ENCODE measurements around the gene C1orf159. TPM values are rescaled to one million over a fixed set of nuclear protein-coding genes. Genes with fewer than 3 reads are reported as not detected.
"Not testable (repeated sequence)": the region's sequence is repeated elsewhere in the genome, so short reads cannot be mapped to it uniquely, and the experiment has no call there.

The C1orf159 gene
- total RNA-seq, 4 donors from 2014 or later: 6.9 to 19.6 (median 14.7) TPM

GRCh38 chr1:1081311-1082238, 34.3 kb downstream of the C1orf159 start:
- intact Hi-C loops (cut with DNase I): no loop called here
- H3K27ac ChIP-seq: no peak overlapping the region
- no peaks in the 10 kb centered on the region for H3K9me3 ChIP-seq
- 82 to 95% methylated on average over 6 to 8 of the region's 52 CpGs for WGBS, 2 donors
- H3K27me3 ChIP-seq: peaks cover 0 to 14% (median 0%) of the 10 kb centered on the region in 4 donors
- DNase-seq: no peak
- no peak overlapping the region for H3K4me3 ChIP-seq
- peaks cover 0 to 21% (median 0%) of the 10 kb centered on the region in 3 donors for H3K36me3 ChIP-seq
- peaks cover 13 to 15% (median 14%) of the 10 kb centered on the region in 3 donors for H3K4me1 ChIP-seq
- TF ChIP-seq, protein P1, sequence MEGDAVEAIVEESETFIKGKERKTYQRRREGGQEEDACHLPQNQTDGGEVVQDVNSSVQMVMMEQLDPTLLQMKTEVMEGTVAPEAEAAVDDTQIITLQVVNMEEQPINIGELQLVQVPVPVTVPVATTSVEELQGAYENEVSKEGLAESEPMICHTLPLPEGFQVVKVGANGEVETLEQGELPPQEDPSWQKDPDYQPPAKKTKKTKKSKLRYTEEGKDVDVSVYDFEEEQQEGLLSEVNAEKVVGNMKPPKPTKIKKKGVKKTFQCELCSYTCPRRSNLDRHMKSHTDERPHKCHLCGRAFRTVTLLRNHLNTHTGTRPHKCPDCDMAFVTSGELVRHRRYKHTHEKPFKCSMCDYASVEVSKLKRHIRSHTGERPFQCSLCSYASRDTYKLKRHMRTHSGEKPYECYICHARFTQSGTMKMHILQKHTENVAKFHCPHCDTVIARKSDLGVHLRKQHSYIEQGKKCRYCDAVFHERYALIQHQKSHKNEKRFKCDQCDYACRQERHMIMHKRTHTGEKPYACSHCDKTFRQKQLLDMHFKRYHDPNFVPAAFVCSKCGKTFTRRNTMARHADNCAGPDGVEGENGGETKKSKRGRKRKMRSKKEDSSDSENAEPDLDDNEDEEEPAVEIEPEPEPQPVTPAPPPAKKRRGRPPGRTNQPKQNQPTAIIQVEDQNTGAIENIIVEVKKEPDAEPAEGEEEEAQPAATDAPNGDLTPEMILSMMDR (IDR thresholded peaks at IDR 0.05): no peak
- no peak for TF ChIP-seq POLR2A (IDR thresholded peaks at IDR 0.05)

DNA sequence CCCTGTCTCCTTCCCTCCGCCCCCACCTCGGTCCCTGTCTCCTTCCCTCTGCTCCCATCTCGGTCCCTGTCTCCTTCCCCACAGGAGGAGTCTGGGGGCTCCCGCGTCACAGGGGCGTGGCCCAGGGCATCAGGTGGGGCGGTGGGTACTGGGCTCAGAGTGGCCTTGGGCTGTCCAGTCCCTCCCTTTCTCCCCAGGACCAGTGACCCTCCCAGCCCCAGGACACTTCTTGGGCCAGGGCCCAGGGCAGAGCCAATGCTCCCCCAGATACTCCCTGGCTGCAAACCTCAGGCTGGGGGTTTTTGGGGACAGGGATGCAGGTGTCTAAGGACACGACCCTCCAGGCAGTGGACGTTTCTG, 35.0 kb downstream of the C1orf159 start:
- DNase-seq: no peak
- peaks cover 0 to 17% (median 0%) of the 10 kb centered on the region in 4 donors for H3K27me3 ChIP-seq
- peaks cover 0 to 17% (median 0%) of the 10 kb centered on the region in 3 donors for H3K36me3 ChIP-seq
- H3K27ac ChIP-seq: no peak overlapping the region
- H3K4me1 ChIP-seq: peaks cover 13 to 15% (median 14%) of the 10 kb centered on the region in 3 donors
- no peaks in the 10 kb centered on the region for H3K9me3 ChIP-seq
- intact Hi-C loops (cut with DNase I): no loop called here
- H3K4me3 ChIP-seq: no peak overlapping the region
- TF ChIP-seq, protein P1 (IDR thresholded peaks at IDR 0.05): no peak
- TF ChIP-seq POLR2A (IDR thresholded peaks at IDR 0.05): no peak
- WGBS, 2 donors: no CpG with 5 or more reads among the region's 9 CpGs

- peak overlapping the region; percentile 5 to 70 (median 52) for H3K27ac ChIP-seq
- 0 to 13% methylated on average over 3 to 8 of the region's 23 CpGs for WGBS, 2 donors
- peak overlapping the region; percentile 4 to 58 (median 36) for H3K4me3 ChIP-seq
- H3K36me3 ChIP-seq: peaks cover 0 to 17% (median 0%) of the 10 kb centered on the region in 3 donors
- intact Hi-C loops (cut with DNase I): no loop called here
- no peak for DNase-seq
- peaks cover 0 to 24% (median 0%) of the 10 kb centered on the region in 4 donors for H3K27me3 ChIP-seq
- TF ChIP-seq, protein P1 (IDR thresholded peaks at IDR 0.05): no peak
- TF ChIP-seq POLR2A (IDR thresholded peaks at IDR 0.05): no peak
- no peaks in the 10 kb centered on the region for H3K9me3 ChIP-seq
- H3K4me1 ChIP-seq: peaks cover 13 to 17% (median 14%) of the 10 kb centered on the region in 3 donors
These were observed 35.6 kb downstream of the C1orf159 start for GRCh38 chr1:1080122-1080757.

DNA sequence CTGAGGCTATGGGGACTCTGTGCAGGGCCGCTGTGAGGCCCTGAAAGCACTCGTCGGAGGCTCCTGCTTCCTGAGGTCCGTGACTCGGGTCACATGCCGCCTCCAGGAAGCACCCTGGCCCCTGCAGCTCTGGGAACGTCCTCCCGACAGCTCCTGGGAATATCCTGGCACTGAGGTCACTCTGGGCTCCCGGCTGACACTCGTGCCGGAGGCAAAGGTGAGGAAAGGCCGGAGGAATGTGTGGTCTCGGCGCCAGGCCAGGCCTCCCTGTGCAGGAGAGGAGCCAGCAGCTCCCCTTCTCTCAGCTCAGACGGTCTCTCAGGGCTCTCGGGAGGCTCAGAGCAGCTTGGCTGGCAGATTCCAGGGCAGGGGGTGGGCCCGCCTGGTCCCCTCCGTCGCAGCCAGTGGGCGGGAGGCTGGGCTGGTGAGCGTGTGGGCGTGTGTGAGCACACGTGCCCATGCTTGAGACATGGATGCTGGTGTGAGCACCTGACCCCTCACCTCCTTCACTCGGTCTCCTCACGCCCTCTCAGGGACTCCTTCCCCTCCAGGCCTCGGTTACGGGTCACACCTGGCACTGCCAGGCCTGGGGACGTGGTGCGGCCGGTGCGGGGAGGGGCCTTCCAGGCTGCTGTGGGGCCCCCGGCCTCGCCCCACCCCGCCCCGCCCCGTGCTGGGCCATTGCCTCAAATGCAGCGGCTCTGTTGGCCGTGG, 36.3 kb downstream of the C1orf159 start:
- 0 to 1% methylated on average over 3 to 14 of the region's 38 CpGs for WGBS, 2 donors
- Histone ChIP-seq H3K4me1 (peaks cover 13 to 24% (median 18%) of the 10 kb centered on the region in 3 donors), H3K36me3 (peaks cover 0 to 17% (median 0%) of the 10 kb centered on the region in 3 donors), H3K27ac (peak overlapping the region; percentile 5 to 70 (median 52)), H3K27me3 (peaks cover 0 to 30% (median 0%) of the 10 kb centered on the region in 4 donors), H3K9me3 (no peaks in the 10 kb centered on the region), H3K4me3 (peak overlapping the region; percentile 4 to 58 (median 36))
- intact Hi-C loops (cut with DNase I): no loop called here
- DNase-seq: no peak
- peak in 1 of 4 donors; percentile 4 for TF ChIP-seq POLR2A (IDR thresholded peaks at IDR 0.05)
- TF ChIP-seq, protein P1 (IDR thresholded peaks at IDR 0.05): no peak

DNA sequence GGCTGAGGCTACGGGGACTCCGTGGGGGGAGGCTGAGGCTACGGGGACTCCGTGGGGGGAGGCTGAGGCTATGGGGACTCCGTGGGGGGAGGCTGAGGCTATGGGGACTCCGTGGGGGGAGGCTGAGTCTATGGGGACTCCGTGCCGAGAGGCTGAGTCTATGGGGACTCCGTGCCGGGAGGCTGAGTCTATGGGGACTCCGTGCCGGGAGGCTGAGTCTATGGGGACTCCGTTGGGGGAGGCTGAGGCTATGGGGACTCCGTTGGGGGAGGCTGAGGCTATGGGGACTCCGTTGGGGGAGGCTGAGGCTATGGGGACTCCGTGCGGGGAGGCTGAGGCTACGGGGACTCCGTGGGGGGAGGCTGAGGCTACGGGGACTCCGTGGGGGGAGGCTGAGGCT, 38.5 kb downstream of the C1orf159 start:
- DNase-seq; H3K27ac ChIP-seq; H3K4me3 ChIP-seq; intact Hi-C loops (cut with DNase I); H3K36me3 ChIP-seq; H3K9me3 ChIP-seq: not testable (repeated sequence)
- Histone ChIP-seq H3K4me1 (peaks cover 19 to 42% (median 27%) of the 10 kb centered on the region in 3 donors), H3K27me3 (peaks cover 0 to 52% (median 0%) of the 10 kb centered on the region in 4 donors)
- no CpG with 5 or more reads among the region's 21 CpGs for WGBS, 2 donors

All from esophagus squamous epithelium (tissue), 5 donors.